Left colon (tissue), 2 donors: ENCODE data around the gene NAP1L1. TPM values are rescaled to one million over a fixed set of nuclear protein-coding genes. Genes with fewer than 3 reads are reported as not detected.
A peak's percentile ranks its signal among the peaks of the same experiment; 100 is the strongest.

ENCODE experiments used
- ATAC-seq: fragments of 200-7000 bp; cut with Tn5 transposase; one replicate; pipeline ENCODE4 v1.9.1; 2020; ENCODE audit warnings: mild to moderate bottlenecking, moderate library complexity
- DNase-seq, 2 donors: peaks; one replicate each; pipeline ENCODE4 v3.0.0-alpha.2; 2020
- intact Hi-C, 2 donors: fragments of 100-400 bp; cut with DNase I in 1 of 2; cut with micrococcal nuclease in 1 of 2; formaldehyde crosslinking; loops; one replicate each; pipeline versions ENCODE4 v1.11.2 to v1.14.0; 2022; cut with DNase I, micrococcal nuclease
- long read RNA-seq: library from polyadenylated mRNA; unstranded; transcript quantifications from one replicate; pipeline ENCODE4 v2.0.0, GENCODE V29; 2021
- total RNA-seq, 2 donors: library from RNA; stranded (reverse); fragmentation: NEBNext Ultra II Directional; extraction: Animal tissue kit (Norgen Biotek cat#: 25700); gene quantifications; one replicate each; pipeline ENCODE4 v1.2.1, GENCODE V29; 2021
- donor health status: DM: no; HTN: no; CAD: no.
- donor health status: DM: yes; HTN: yes; CAD: no.

NAP1L1 gene, protein sequence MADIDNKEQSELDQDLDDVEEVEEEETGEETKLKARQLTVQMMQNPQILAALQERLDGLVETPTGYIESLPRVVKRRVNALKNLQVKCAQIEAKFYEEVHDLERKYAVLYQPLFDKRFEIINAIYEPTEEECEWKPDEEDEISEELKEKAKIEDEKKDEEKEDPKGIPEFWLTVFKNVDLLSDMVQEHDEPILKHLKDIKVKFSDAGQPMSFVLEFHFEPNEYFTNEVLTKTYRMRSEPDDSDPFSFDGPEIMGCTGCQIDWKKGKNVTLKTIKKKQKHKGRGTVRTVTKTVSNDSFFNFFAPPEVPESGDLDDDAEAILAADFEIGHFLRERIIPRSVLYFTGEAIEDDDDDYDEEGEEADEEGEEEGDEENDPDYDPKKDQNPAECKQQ
- 100 to 1,000 TPM in 1 of 2 donors, 10 to 100 TPM in 1; 91.5 to 126 TPM for total RNA-seq
- long read RNA-seq, full-length matches to known transcripts: 16 of 26 reads
- long read RNA-seq, partial matches to known transcripts: 5 of 26 reads
- long read RNA-seq, other reads (novel, unspliced or antisense): 5 of 26 reads

DNA sequence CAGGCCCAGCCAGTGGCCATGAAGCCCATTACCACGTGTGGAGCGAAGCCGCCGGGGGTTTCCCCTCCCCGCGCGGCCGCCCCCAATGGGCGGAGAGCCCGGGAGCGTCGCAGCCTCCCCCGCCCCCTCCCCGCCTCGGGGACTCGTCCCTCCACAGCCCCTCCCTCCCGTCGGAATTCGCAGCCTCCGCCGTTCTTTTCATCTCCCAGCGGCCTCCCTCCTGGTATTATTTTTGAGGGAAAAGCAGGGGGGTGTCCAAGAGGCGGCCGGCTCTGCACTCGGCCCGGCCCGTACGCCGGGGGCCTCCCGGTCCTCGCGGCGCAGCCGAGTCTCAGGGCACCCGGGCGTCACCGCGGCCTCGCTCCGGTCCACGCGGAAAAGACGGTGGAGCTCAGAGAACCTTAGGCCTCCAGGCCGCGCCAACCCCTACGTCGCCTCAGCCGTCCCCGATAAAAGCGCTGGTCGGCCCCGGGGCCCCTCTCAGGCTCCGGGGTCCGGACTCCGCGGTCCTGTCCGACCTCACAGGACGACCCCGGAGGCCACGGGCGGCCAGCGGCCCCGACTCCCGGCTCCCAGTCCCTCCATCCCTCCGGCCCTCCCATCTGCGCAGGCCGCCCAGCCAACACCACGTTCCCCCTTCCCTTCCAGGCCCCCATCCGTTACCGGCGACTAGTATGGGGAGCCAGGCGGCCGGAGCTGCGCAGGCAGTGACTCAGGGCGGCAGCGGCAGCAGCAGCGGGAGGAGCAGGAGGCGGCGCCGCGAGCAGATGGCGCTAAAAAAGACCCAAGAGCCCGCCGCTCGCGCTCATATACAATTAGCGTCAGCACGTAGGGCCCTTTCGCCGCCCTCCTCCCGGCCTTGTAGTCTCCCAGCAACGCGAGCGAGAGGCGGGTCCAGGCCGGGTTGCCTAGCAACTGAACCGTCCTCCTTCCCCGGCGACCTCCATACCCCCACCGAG lies at the start of gene NAP1L1:
Gene NAP1L1, minus strand, starts transcription at position 782 of the 959 bp plus-strand sequence. CDS start 10,466 bp downstream, outside the sequence.
- intact Hi-C loops: no loop called here
- DNase-seq (peak; percentile 97 to 98), ATAC-seq (peak; percentile 95)

DNA sequence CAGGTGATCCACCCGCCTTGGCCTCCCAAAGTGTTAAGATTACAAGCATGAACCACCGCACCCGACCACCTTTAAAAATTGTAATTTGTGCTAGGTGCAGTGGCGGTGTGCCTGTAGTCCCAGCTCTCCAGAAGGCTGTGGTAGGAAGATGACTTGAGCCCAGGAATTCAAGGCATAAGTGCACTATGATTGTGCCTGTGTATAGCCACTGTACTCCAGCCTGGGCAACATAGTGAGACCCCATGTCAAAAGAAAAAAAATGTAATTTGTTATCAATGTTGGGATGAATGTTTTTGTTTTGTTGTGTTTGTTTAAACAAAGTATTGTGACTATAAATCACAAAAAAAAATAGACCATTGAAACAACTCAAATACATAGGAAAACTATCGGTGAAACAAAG lies 43.1 kb upstream of the NAP1L1 start:
- no peak for DNase-seq
- ATAC-seq: no peak
- intact Hi-C loops: no loop called here

- DNase-seq (no peak), ATAC-seq (no peak)
- intact Hi-C loops: no loop called here
These were observed 40.0 kb upstream of the NAP1L1 start for GRCh38 chr12:76124456-76124855.

DNA sequence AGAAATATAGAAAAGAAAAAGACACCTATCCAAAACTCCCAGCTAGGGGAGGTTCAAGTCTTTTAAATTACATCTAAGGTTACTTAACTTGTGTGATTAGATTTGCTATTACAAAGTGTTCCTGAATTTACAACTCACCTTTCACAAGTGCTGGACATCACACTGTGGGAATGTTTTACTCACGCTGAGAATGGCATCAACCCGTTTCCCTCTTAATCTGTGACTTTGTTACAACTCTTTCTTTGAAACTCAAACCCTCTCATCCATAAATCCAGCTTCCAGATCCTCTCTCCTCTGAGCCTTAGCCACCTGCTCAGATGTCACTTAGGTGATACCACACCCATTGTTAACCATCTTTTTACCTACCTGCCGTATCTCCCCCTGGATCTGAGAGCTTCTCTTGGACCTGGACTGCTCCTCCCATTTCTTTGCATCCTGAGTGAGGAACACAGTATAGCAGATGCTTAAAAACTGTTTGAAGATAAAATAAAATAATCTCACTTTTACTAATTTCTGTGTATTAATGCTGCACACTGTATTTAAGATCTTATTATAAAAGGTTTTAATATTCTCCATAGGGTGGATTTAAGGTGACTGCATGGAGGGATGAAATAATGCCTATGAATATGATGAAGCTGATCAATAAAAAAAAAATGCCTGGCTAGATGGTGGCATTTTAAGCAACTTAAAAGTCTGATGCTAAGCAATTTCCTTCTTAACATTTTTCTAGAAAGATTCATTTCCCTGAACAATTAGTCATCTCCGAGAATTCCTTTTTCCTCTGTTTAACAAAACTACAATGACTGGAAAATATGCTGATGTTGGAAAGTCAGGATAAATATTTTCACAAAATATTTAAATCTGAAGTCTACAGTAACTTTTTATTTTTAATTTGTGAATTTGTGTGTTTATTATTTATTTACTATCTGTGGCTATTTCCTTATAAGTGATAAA lies 39.1 kb upstream of the NAP1L1 start:
- ATAC-seq (no peak), DNase-seq (no peak)
- intact Hi-C loops: no loop called here

DNA sequence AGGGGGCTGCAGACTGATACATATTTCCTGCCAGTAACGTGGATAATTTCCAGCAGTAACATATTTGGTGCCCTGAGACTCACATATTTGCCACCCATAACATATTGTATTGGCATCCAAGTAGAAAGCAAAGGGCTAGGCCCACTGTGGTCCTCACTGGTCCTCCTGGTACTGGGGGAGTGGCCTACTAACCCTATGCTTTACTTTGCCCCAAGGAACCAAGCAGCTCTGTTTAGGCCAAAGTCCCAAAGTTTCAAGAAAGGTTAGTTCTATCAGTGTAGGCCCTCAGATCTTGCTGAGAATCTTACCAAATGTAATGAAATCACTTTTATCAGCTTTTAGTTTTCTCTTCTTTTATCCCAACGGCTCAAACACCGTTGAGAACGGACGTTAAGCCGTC lies 35.4 kb upstream of the NAP1L1 start:
- DNase-seq (no peak), ATAC-seq (no peak)
- intact Hi-C loops: no loop called here

DNA sequence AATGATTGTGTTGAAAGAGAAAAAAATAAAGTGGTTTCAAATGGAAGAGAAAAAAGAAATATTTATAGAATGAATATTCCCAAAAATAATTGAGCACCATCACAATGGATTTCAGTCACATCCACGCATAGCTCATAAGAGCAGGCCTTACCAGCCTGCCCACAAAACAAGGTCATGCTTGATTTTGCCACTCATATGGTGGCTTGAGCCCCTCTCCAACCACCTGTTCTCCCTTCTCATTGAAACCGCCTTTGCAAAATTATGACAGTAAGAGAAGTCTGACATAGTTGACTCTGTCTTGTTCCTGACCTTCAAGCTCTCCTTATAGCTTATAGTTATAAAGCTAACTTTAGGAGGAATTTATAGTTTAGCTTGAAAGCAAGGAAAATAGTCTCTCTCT lies 33.3 kb upstream of the NAP1L1 start:
- intact Hi-C loops: no loop called here
- DNase-seq (no peak), ATAC-seq (no peak)

- intact Hi-C loops: no loop called here
- no peak for ATAC-seq
- DNase-seq: no peak
These were observed 32.7 kb upstream of the NAP1L1 start for GRCh38 chr12:76117067-76117691.

DNA sequence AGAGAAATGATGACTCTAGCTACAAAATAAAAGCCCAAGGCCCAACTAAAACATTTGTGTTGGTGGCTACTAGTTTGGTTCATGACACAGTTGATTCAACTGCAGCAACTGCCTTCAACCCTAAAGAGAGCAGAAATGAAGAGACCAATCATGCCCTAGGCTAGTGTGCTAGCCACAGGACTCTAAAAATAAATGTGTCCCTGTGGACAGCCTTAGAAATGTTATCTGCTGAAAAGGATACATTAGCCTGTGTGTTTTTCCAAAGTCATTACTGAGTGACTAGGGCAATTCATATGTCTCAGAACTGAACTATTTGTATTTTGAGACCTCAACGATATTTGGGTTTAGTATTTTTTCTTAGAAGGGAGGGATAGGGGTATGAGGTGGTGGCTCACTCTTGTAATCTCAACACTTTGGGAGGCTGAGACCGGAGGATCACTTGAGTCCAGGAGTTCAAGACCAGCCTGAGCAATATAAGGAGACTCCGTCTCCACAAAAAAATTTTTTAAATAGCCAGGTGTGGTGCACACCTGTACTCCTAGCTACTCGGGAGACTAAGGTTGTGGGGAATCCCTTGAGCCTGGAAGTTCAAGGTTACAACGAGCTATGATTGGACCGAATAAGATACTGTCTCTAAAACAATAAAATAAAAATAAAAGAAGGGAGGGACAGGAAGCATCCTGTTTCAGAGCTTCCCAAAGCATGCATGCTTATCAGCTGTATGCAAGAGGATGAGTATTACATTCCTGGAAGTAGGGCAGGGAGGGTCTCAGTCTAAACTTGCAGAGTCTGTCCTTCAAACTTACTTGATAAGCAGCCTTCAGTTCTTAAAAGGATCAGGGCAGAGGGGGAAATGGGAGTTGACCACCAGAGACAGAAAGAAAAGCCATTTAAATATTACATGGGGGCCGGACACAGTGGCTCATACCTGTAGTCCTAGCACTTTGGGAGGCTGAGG lies 29.6 kb upstream of the NAP1L1 start:
- DNase-seq: no peak
- ATAC-seq: no peak
- intact Hi-C loops: no loop called here

DNA sequence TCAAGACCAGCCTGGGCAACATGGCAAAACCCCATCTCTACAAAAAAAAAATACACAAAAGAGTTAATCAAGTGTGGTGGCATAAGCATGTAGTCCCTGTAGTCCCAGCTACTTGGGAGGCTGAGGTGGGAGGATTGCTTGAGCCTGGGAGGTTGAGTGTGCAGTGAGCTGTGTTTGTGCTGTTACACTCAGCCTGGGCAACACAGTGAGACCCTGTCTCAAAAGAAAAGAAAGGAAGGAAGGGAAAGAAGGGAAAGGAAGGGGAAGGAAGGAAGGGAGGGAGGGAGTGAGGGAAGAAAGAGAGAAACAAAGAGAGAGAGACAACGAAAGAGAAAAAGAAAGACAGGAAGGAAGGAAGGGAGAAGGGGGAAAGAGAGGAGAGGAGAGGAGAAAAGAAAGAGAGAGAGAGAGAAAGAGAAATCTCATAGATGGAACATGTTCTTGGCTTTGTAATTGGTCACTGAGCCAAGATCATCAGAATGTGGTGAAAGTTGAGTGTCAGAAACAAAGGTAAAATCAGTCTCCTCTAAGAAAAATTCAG lies 26.8 kb upstream of the NAP1L1 start:
- DNase-seq (no peak), ATAC-seq (no peak)
- intact Hi-C loops: no loop called here

DNA sequence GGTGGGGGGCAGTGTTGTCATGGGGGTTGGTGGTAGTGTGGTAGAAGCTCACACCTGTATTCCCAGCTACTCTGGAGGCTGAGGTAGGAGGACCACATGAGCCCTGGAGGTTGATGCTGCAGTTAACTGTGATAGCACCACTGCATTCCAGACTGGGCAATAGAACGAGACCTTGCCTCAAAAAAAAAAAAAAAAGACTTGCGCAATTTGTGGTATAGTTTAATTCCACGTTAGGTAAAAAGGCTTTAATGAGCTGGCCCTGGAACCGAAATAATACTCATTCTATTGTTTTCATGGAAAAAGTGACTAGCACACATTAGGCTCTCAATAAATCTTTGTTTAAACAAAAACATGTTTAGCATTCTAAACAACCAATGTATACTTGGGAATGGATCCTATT lies 25.4 kb upstream of the NAP1L1 start:
- no peak for DNase-seq
- ATAC-seq: no peak
- intact Hi-C loops: no loop called here

DNA sequence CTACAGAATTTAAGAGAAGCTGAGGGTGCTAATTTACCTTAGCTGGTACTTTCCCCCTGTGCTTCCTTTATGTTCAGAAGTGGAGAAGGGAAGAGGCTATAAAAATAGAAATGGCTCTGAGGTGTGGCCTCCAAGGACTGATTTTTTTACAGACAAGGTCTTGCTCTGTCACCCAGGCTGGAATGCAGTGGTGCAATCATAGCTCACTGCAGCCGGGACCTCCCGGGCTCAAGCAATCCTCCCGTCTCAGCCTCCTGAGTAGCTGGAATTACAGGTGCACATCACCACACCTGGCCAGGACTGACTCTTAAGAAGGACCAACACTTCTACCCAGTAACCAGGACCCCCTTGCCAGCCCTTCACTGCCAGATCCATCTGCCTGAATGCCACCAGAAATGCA lies 23.9 kb upstream of the NAP1L1 start:
- intact Hi-C loops: no loop called here
- DNase-seq (no peak), ATAC-seq (no peak)

- ATAC-seq (no peak), DNase-seq (no peak)
- intact Hi-C loops: no loop called here
These were observed 22.1 kb upstream of the NAP1L1 start for GRCh38 chr12:76106631-76107030.

- no peak for DNase-seq
- intact Hi-C loops: no loop called here
- ATAC-seq: no peak
These were observed 19.5 kb upstream of the NAP1L1 start for GRCh38 chr12:76103958-76104357.

- ATAC-seq (no peak), DNase-seq (no peak)
- intact Hi-C loops: no loop called here
These were observed 17.4 kb upstream of the NAP1L1 start for GRCh38 chr12:76101739-76102385.

DNA sequence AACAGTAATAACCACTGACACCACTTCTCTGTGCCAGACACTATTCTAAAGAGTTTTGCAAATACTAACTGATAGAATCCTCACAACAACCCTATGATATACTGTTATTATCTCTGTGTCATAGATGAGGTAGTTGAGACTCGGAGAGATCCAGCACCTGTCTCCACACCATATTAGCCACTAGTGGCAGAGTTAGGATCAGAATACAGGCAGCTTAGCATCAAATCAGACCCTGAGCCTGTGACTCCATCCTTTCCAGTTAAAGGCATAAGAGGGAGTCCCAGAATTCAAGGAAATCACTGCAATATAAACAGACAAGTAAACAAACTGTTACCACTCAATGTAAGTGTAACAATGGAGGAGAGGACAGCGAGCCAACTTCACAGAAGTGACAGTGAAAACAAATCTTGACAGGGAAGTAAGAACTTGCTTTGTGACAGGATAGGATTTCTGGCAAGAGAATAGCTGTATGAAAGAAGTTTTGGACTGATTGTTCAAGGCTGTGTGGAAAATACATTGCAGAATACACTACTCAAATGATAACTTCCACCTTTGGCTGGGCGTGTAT lies 11.7 kb upstream of the NAP1L1 start:
- intact Hi-C loops: loop anchor here in 1 of 2 donors (10.0 kb wide), 1 partner anchor 509 kb away; no protein-coding TSS in a partner anchor
- ATAC-seq: no peak
- no peak for DNase-seq

DNA sequence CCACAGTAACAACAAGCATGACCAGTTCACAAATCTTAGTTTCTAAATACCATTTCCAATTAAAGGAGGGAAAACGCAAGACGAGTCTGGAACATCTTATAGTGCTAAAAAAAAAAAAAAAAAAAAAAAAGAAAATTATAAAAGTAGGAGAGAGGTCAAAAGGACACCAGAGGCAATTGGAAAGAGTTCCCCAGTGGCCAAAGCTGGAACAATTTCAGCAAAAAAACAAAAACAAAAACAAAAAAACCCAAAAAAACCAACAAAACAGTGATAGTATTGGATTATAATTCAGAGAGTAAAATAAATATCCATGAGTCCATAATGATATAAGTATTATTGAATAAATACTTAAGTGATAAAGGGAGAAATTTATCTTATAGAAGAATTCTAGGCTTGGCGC lies 10.3 kb upstream of the NAP1L1 start:
- DNase-seq (no peak), ATAC-seq (no peak)
- intact Hi-C loops: loop anchor here in 1 of 2 donors (10.0 kb wide), 1 partner anchor 510 kb away; no protein-coding TSS in a partner anchor
